ENCODE data around the gene PPP2R5E.

The PPP2R5E gene

GRCh38 chr14:63362389-63362819 is 180.8 kb downstream of the PPP2R5E start:
- DNase-seq: no peak

- DNase-seq: no peak
Observed at GRCh38 chr14:63361790-63362189, 181.4 kb downstream of the PPP2R5E start.

DNA sequence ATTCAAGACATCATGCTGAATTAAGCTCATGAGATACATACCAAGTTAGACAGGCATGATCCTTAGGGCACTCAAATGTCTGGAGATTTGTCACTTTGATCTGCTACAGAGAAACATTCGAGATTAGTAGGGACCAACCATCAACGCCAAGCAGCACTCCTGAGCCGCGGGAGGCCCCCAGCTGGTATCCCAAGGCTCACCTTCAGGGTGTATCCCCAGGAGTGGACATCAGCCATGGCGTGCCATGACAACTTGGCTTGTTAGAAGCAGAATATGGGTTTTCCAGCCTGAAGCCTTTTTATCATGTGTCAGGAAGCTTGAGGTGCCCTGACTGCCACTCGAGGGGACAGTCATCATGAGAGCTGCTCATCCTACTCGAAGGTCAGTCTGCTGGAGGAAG is 185.3 kb downstream of the PPP2R5E start:
- no peak for DNase-seq

DNA sequence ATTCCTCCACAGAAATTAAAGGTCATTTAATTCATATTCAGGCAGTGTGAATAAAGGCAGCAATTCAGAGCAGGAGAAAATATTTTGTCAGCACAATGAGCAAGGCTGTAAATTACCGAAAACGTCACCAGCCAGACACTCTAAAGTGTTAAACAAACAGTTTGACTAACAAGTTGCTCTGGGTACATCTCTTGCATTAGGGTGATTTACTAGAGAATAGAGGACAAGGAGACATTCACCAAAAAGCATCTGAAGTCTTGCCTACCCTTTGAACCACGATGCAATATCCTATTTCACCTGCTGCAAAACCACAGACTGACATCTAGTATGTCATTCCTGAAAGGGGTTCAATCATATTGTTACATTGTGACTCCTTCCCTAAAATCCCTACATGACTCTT is 197.4 kb downstream of the PPP2R5E start:
- no peak for DNase-seq

DNA sequence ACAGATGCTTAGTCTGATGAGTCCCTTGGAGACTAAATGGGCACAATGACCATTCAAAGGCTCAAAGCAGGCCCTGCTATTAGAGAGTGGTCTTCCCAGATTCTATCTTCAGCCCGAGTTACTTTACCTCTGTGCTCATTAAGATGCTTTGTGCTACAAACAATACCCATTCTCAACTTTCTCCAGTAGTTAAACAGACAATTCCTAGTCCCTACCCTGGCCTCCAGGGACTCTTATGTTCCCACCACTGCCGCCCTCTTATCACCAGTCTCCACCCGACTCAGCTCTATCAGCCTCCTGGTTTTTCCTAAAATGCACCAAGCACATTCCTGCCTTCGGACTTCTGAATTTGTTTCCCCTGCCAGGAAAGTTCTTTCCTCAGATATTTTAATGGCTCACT is 198.8 kb downstream of the PPP2R5E start:
- DNase-seq: no peak

- no peak for DNase-seq
Observed at GRCh38 chr14:63343878-63344277, 199.3 kb downstream of the PPP2R5E start.

GRCh38 chr14:63342371-63342770 is 200.8 kb downstream of the PPP2R5E start:
- no peak for DNase-seq

- no peak for DNase-seq
Observed at GRCh38 chr14:63328787-63329737, 214.1 kb downstream of the PPP2R5E start.

DNA sequence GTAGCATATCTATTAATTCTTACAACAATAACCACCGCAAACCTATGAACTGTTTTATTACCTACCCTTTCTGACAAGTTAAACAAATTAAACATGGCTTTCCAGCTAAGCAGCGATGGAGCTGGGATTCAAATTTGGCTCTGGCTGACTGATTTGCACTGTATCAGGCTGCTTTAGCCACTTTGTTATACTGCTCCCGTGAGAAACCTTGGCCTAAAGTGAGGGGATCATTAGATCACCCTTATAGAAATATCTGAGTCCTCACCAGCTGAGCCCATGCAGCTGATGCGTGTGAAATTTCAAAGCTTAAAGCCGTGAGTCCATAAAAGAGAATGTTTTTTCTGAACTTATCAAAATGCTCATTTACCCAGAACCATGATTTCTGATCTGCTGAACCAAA is 216.3 kb downstream of the PPP2R5E start:
- no peak for DNase-seq

DNA sequence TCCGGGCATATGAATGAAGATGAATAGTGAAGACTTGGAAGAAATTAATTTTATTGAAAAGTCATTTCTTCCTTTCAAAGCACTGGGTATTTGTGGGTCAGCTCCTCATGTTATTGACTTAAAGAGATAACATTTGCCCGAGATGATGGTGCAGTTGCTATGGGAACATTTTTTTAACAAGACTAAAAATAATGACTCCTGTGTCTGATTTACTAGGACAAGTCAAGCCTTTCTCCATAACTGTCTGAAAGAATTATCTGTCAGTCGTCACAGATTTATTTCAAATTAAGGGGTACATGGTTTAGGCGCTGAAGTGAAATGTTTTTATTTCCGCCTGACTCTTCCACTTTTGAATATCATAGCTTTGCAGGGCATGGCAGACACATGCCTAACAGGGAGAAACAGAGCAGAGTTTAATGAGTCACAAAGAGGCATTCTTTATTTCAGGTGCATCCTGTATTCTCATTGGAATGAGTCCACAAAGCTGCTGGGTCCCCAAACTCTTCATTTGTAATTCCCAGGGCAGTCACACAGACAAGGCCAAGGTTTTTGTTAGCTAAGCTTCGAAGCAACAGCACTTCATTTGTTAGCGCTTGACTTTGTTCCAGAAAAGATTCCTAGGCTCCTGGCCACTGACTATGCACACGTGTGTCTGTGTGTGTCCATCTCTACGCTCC is 220.1 kb downstream of the PPP2R5E start:
- no peak for DNase-seq

DNA sequence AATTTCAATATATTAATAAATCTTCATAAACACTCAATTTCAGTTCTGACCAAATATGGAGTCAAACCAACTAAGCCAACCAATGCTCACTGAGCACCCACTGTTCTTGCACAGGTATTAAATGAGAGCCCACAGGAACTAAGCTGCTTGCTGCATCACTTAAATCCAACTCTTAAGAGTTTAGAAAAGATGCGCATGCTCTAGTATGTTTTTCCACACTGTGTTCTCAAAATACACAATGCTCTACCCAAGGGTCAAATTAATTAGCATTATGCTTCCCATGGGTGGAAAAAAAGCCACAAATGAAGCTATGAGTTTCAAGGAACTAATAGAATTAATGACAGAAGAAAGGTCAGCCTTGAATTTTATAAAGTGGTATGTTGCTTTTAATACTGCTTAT is 220.7 kb downstream of the PPP2R5E start:
- no peak for DNase-seq
